ENCODE data around the gene ATP5PD.
"Not testable (repeated sequence)": the region's sequence is repeated elsewhere in the genome, so short reads cannot be mapped to it uniquely, and the experiment has no call there.

The ATP5PD gene

DNA sequence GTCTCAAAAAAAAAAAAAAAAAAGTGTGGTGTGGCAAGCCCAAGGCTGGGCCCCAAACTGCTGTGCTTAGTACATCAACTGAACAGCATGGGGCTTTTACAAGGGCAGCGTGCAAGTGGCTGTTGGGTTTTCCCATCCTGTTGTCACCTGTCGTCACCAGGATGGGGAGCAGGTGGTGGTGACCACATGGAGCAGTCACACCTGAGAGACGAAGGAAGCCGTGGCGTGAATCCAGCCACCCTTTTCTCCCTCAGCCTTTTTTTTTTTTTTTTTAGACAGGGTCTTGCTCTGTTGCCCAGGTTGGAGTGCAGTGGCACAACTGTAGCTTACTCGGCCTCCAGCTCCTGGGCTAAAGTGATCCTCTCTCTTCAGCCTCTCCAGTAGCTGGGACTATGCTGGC lies 38.4 kb downstream of the ATP5PD start:
- Histone ChIP-seq H2BK120ac (ENCODE audit: low read depth, low read length) (no peak overlapping the region), H2AFZ (ENCODE audit: low read depth, low read length) (no peak overlapping the region), H3K4me2 (ENCODE audit: low read length, poor library complexity, severe bottlenecking) (no peak overlapping the region), H2BK12ac (ENCODE audit: low read length in 2 of 2) (no peak overlapping the region), H3K9ac (ENCODE audit: low read length) (no peak overlapping the region), H3K14ac (ENCODE audit: low read length in 2 of 2) (no peak overlapping the region), H3K18ac (ENCODE audit: low read depth in 1 of 2, low read length in 2 of 2) (no peak overlapping the region), H3K23ac (ENCODE audit: low read length in 2 of 2) (no peak overlapping the region), H3K79me1 (replicated peaks; ENCODE audit: low read length, poor library complexity, severe bottlenecking) (peaks cover 6% of the 10 kb centered on the region), H3K36me3 (ENCODE audit: control insufficient read depth in 1 of 2, insufficient read depth in 2 of 2, low read depth in 1 of 2, low read length in 2 of 2) (peaks cover 25 to 28% of the 10 kb centered on the region in 2 experiments), H3K4ac (ENCODE audit: low read depth in 1 of 2, low read length in 2 of 2) (no peak overlapping the region), H3K4me1 (ENCODE audit: control insufficient read depth, insufficient read depth, low read depth, low read length) (peaks cover 8% of the 10 kb centered on the region), H3K9me3 (ENCODE audit: control insufficient read depth, low read length) (no peaks in the 10 kb centered on the region), H2AK5ac (ENCODE audit: low read length, severe bottlenecking) (no peak overlapping the region), H3K27ac (ENCODE audit: low read length, poor library complexity, severe bottlenecking) (no peak overlapping the region), H4K8ac (ENCODE audit: low read length) (no peak overlapping the region), H2BK15ac (ENCODE audit: low read depth, poor library complexity, severe bottlenecking) (no peak overlapping the region), H4K91ac (ENCODE audit: low read length) (no peak overlapping the region), H3K4me3 (ENCODE audit: insufficient read depth in 1 of 2, low read depth in 1 of 2, low read length in 2 of 2) (no peak overlapping the region), H3K27me3 (ENCODE audit: control insufficient read depth in 1 of 2, insufficient read depth in 1 of 2, low read length in 2 of 2) (no peaks in the 10 kb centered on the region), H2BK5ac (ENCODE audit: low read depth, low read length, poor library complexity, severe bottlenecking) (no peak overlapping the region)
- WGBS = 94% methylated on average over 6 of the region's 6 CpGs
- DNase-seq = no peak

DNA sequence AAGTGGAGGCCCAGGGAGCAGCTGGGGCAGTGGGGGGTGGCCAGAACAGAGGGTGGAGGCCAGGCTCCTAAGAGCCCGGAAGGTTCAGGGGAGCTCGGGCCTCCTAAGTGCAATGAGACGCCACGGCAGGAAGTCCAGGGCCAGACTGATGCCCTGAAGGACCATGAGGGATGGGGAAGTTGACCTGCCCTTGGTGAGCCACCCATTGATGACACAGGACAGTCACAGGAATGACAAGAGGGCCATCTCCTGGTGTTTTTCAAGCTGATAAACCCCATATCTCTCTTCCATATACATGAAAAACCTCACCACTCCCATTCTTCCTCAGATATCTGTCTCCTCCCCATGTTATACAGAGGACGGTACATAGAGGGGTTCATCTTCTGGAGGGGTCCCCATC lies 40.1 kb downstream of the ATP5PD start:
- H2BK12ac ChIP-seq (ENCODE audit: low read length in 2 of 2) = no peak overlapping the region
- no peak overlapping the region for H3K9ac ChIP-seq (ENCODE audit: low read length)
- no peak overlapping the region for H3K4me2 ChIP-seq (ENCODE audit: low read length, poor library complexity, severe bottlenecking)
- H2BK15ac ChIP-seq (ENCODE audit: low read depth, poor library complexity, severe bottlenecking) = no peak overlapping the region
- H4K91ac ChIP-seq (ENCODE audit: low read length) = no peak overlapping the region
- H3K36me3 ChIP-seq (ENCODE audit: control insufficient read depth in 1 of 2, insufficient read depth in 2 of 2, low read depth in 1 of 2, low read length in 2 of 2) = peaks cover 40 to 44% of the 10 kb centered on the region in 2 experiments
- H3K14ac ChIP-seq (ENCODE audit: low read length in 2 of 2) = no peak overlapping the region
- H2BK5ac ChIP-seq (ENCODE audit: low read depth, low read length, poor library complexity, severe bottlenecking) = no peak overlapping the region
- no peaks in the 10 kb centered on the region for H3K9me3 ChIP-seq (ENCODE audit: control insufficient read depth, low read length)
- no peak overlapping the region for H2BK120ac ChIP-seq (ENCODE audit: low read depth, low read length)
- H3K79me1 ChIP-seq (replicated peaks; ENCODE audit: low read length, poor library complexity, severe bottlenecking) = peaks cover 5% of the 10 kb centered on the region
- H3K27ac ChIP-seq (ENCODE audit: low read length, poor library complexity, severe bottlenecking) = no peak overlapping the region
- H2AK5ac ChIP-seq (ENCODE audit: low read length, severe bottlenecking) = no peak overlapping the region
- H3K27me3 ChIP-seq (ENCODE audit: control insufficient read depth in 1 of 2, insufficient read depth in 1 of 2, low read length in 2 of 2) = no peaks in the 10 kb centered on the region
- no peak for DNase-seq
- WGBS = 94% methylated on average over 5 of the region's 5 CpGs
- no peak overlapping the region for H2AFZ ChIP-seq (ENCODE audit: low read depth, low read length)
- H3K4ac ChIP-seq (ENCODE audit: low read depth in 1 of 2, low read length in 2 of 2) = no peak overlapping the region
- H3K18ac ChIP-seq (ENCODE audit: low read depth in 1 of 2, low read length in 2 of 2) = no peak overlapping the region
- H3K23ac ChIP-seq (ENCODE audit: low read length in 2 of 2) = no peak overlapping the region
- no peak overlapping the region for H3K4me3 ChIP-seq (ENCODE audit: insufficient read depth in 1 of 2, low read depth in 1 of 2, low read length in 2 of 2)
- peaks cover 3% of the 10 kb centered on the region for H3K4me1 ChIP-seq (ENCODE audit: control insufficient read depth, insufficient read depth, low read depth, low read length)
- no peak overlapping the region for H4K8ac ChIP-seq (ENCODE audit: low read length)

DNA sequence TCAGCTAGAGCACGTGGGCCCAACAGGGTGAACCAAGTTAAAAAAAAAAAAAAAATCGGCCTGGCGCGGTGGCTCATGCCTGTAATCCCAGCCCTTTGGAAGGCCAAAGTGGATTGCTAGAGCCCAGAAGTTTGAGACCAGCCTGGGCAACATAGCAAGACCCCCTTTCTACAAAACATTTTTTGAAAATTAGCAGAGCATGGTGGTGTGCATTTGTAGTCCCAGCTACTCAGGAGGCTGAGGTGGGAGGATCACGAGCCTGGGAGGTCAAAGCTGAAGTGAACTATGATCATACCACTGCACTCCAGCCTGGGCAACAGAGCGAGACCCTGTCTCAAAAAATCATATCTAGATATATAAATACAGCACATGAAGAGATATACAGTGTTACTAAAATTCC lies 40.7 kb downstream of the ATP5PD start:
- not testable (repeated sequence) for H3K18ac ChIP-seq (ENCODE audit: low read depth in 1 of 2, low read length in 2 of 2); H3K14ac ChIP-seq (ENCODE audit: low read length in 2 of 2); H2AK5ac ChIP-seq (ENCODE audit: low read length, severe bottlenecking); H3K79me1 ChIP-seq (replicated peaks; ENCODE audit: low read length, poor library complexity, severe bottlenecking); H3K27ac ChIP-seq (ENCODE audit: low read length, poor library complexity, severe bottlenecking); H2BK5ac ChIP-seq (ENCODE audit: low read depth, low read length, poor library complexity, severe bottlenecking); H4K8ac ChIP-seq (ENCODE audit: low read length); H2BK12ac ChIP-seq (ENCODE audit: low read length in 2 of 2); H3K4ac ChIP-seq (ENCODE audit: low read depth in 1 of 2, low read length in 2 of 2); H2BK120ac ChIP-seq (ENCODE audit: low read depth, low read length); H3K27me3 ChIP-seq (ENCODE audit: control insufficient read depth in 1 of 2, insufficient read depth in 1 of 2, low read length in 2 of 2); H2AFZ ChIP-seq (ENCODE audit: low read depth, low read length); H4K91ac ChIP-seq (ENCODE audit: low read length); H3K23ac ChIP-seq (ENCODE audit: low read length in 2 of 2); H3K4me3 ChIP-seq (ENCODE audit: insufficient read depth in 1 of 2, low read depth in 1 of 2, low read length in 2 of 2); H3K4me2 ChIP-seq (ENCODE audit: low read length, poor library complexity, severe bottlenecking); H2BK15ac ChIP-seq (ENCODE audit: low read depth, poor library complexity, severe bottlenecking); H3K9me3 ChIP-seq (ENCODE audit: control insufficient read depth, low read length); H3K4me1 ChIP-seq (ENCODE audit: control insufficient read depth, insufficient read depth, low read depth, low read length); H3K9ac ChIP-seq (ENCODE audit: low read length); DNase-seq
- peaks cover 46 to 50% of the 10 kb centered on the region in 2 experiments for H3K36me3 ChIP-seq (ENCODE audit: control insufficient read depth in 1 of 2, insufficient read depth in 2 of 2, low read depth in 1 of 2, low read length in 2 of 2)
- 90% methylated on average over 1 of the region's 6 CpGs for WGBS

DNA sequence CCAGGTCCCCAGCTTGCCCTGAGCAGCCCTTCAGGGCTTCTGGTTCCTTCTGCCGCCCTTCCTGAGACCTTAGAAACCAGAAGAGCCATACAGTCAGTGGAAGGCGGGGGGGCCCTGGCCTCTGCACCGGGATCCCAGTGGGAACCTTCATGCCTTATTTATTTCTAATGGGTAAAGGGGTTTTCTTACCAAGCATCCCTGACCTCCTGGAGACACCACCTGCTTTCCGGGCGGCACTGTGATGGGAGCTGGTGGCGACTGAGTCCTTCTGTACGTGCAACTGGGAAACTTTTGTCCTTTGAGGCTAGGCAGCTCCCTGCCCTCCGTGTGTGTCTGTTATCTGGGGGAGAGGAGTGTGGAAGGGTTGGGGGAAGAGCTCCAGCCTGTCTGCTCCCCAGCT lies 41.5 kb downstream of the ATP5PD start:
- over 99% methylated on average over 8 of the region's 8 CpGs for WGBS
- no peak overlapping the region for H2BK12ac ChIP-seq (ENCODE audit: low read length in 2 of 2)
- H2AK5ac ChIP-seq (ENCODE audit: low read length, severe bottlenecking) = no peak overlapping the region
- peaks cover 5% of the 10 kb centered on the region for H3K79me1 ChIP-seq (replicated peaks; ENCODE audit: low read length, poor library complexity, severe bottlenecking)
- H3K9ac ChIP-seq (ENCODE audit: low read length) = no peak overlapping the region
- H2AFZ ChIP-seq (ENCODE audit: low read depth, low read length) = no peak overlapping the region
- H3K27me3 ChIP-seq (ENCODE audit: control insufficient read depth in 1 of 2, insufficient read depth in 1 of 2, low read length in 2 of 2) = no peaks in the 10 kb centered on the region
- no peak overlapping the region for H3K18ac ChIP-seq (ENCODE audit: low read depth in 1 of 2, low read length in 2 of 2)
- H3K9me3 ChIP-seq (ENCODE audit: control insufficient read depth, low read length) = no peaks in the 10 kb centered on the region
- H3K14ac ChIP-seq (ENCODE audit: low read length in 2 of 2) = no peak overlapping the region
- H3K4me2 ChIP-seq (ENCODE audit: low read length, poor library complexity, severe bottlenecking) = no peak overlapping the region
- no peak for DNase-seq
- no peak overlapping the region for H2BK120ac ChIP-seq (ENCODE audit: low read depth, low read length)
- H4K8ac ChIP-seq (ENCODE audit: low read length) = no peak overlapping the region
- no peak overlapping the region for H3K4ac ChIP-seq (ENCODE audit: low read depth in 1 of 2, low read length in 2 of 2)
- H4K91ac ChIP-seq (ENCODE audit: low read length) = no peak overlapping the region
- H3K27ac ChIP-seq (ENCODE audit: low read length, poor library complexity, severe bottlenecking) = no peak overlapping the region
- no peak overlapping the region for H2BK15ac ChIP-seq (ENCODE audit: low read depth, poor library complexity, severe bottlenecking)
- no peaks in the 10 kb centered on the region for H3K4me1 ChIP-seq (ENCODE audit: control insufficient read depth, insufficient read depth, low read depth, low read length)
- H3K36me3 ChIP-seq (ENCODE audit: control insufficient read depth in 1 of 2, insufficient read depth in 2 of 2, low read depth in 1 of 2, low read length in 2 of 2) = peaks cover 47 to 56% of the 10 kb centered on the region in 2 experiments
- H3K4me3 ChIP-seq (ENCODE audit: insufficient read depth in 1 of 2, low read depth in 1 of 2, low read length in 2 of 2) = no peak overlapping the region
- H2BK5ac ChIP-seq (ENCODE audit: low read depth, low read length, poor library complexity, severe bottlenecking) = no peak overlapping the region
- no peak overlapping the region for H3K23ac ChIP-seq (ENCODE audit: low read length in 2 of 2)
